WTC11 (cell line): ENCODE measurements around the gene FXYD7. TPM values are rescaled to one million over a fixed set of nuclear protein-coding genes. Genes with fewer than 3 reads are reported as not detected.

Experiments used
- ATAC-seq: fragments of 200-7000 bp; cut with Tn5 transposase; 2 replicates; pipeline ENCODE4 v1.10.0; 2021; ENCODE audit warnings: mild to moderate bottlenecking, moderate library complexity
- CTCF ChIA-PET: fragments of 300-600 bp; sonication (Branson Sonifier 250); formaldehyde crosslinking; loops from one replicate; lab custom pipeline; 2021; ENCODE audit warnings: antibody characterized with exemption; lab: Charles Lee
- POLR2A ChIA-PET: fragments of 350-600 bp; sonication (Branson Sonifier 250); formaldehyde crosslinking; loops from one replicate; lab custom pipeline; 2021; ENCODE audit warnings: antibody characterized with exemption; lab: Charles Lee
- DNase-seq: peaks from one replicate; pipeline ENCODE4 v3.0.0; 2021; ENCODE audit warnings: low spot score
- H3K27ac Mint-ChIP-seq: 2 replicates; pipeline ENCODE4 v1.8.0; 2021; ENCODE audit warnings: mixed read lengths
- H3K27me3 Mint-ChIP-seq: 2 replicates; pipeline ENCODE4 v1.8.0; 2021; ENCODE audit warnings: low read depth, mild to moderate bottlenecking, moderate library complexity, mixed read lengths
- H3K36me3 Mint-ChIP-seq: 2 replicates; pipeline ENCODE4 v1.8.0; 2021; ENCODE audit warnings: mixed read lengths
- H3K4me1 Mint-ChIP-seq: 2 replicates; pipeline ENCODE4 v1.8.0; 2022; ENCODE audit warnings: mixed read lengths
- H3K4me3 Mint-ChIP-seq: 2 replicates; pipeline ENCODE4 v1.8.0; 2021; ENCODE audit warnings: mild to moderate bottlenecking, moderate library complexity, mixed read lengths
- H3K9me3 Mint-ChIP-seq: 2 replicates; pipeline ENCODE4 v1.8.0; 2021; ENCODE audit warnings: mixed read lengths
- ATF3 ChIP-seq: sonication (generic); formaldehyde crosslinking; conservative IDR thresholded peaks from 2 replicates; pipeline ENCODE4 v1.8.1; 2022; ENCODE audit warnings: mild to moderate bottlenecking, missing genetic modification reagents
- CDX4 ChIP-seq: fragments of 250-450 bp; sonication (Bioruptor Pico); IDR thresholded peaks from 2 replicates; pipeline ENCODE4 v1.9.0; 2021; ENCODE audit warnings: moderate library complexity, mild to moderate bottlenecking, inconsistent platforms, borderline replicate concordance
- E2F5 ChIP-seq: sonication (generic); formaldehyde crosslinking; IDR thresholded peaks from 2 replicates; pipeline ENCODE4 v1.8.1; 2022; ENCODE audit warnings: mild to moderate bottlenecking, moderate library complexity, missing genetic modification reagents
- GRHL2 ChIP-seq: fragments of 250-450 bp; sonication (Bioruptor Pico); IDR thresholded peaks from 2 replicates; pipeline ENCODE4 v1.8.0; 2022; ENCODE audit warnings: mild to moderate bottlenecking, moderate library complexity; ENCODE audit not compliant: insufficient replicate concordance, severe bottlenecking
- IRF2 ChIP-seq: sonication (generic); formaldehyde crosslinking; IDR thresholded peaks from 2 replicates; pipeline ENCODE4 v1.8.0; 2022; ENCODE audit warnings: low read depth, missing genetic modification reagents, borderline replicate concordance
- KAT7 ChIP-seq: sonication (generic); formaldehyde crosslinking; IDR thresholded peaks from 2 replicates; pipeline ENCODE4 v1.8.1; 2023; ENCODE audit warnings: missing genetic modification reagents, mild to moderate bottlenecking, borderline replicate concordance
- NFE2L1 ChIP-seq: sonication (generic); formaldehyde crosslinking; IDR thresholded peaks from 2 replicates; pipeline ENCODE4 v1.8.1; 2023; ENCODE audit warnings: missing genetic modification reagents
- NR1H2 ChIP-seq: sonication (generic); formaldehyde crosslinking; IDR thresholded peaks from 2 replicates; pipeline ENCODE4 v1.9.0; 2021; ENCODE audit warnings: mild to moderate bottlenecking, moderate library complexity, missing genetic modification reagents
- NR3C1 ChIP-seq: sonication (generic); formaldehyde crosslinking; conservative IDR thresholded peaks from 2 replicates; pipeline ENCODE4 v1.8.1; 2023; ENCODE audit warnings: low read depth, mild to moderate bottlenecking, missing genetic modification reagents
- PREB ChIP-seq: sonication (generic); formaldehyde crosslinking; IDR thresholded peaks from 2 replicates; pipeline ENCODE4 v1.8.1; 2022; ENCODE audit warnings: mild to moderate bottlenecking, missing genetic modification reagents, moderate library complexity, borderline replicate concordance
- SMAD3 ChIP-seq: sonication (generic); formaldehyde crosslinking; IDR thresholded peaks from 2 replicates; pipeline ENCODE4 v1.8.0; 2022; ENCODE audit warnings: missing genetic modification reagents, mild to moderate bottlenecking, borderline replicate concordance
- TEAD1 ChIP-seq: sonication (generic); formaldehyde crosslinking; IDR thresholded peaks from 2 replicates; pipeline ENCODE4 v1.8.0; 2022; ENCODE audit warnings: mild to moderate bottlenecking, missing genetic modification reagents
- ZNF138 ChIP-seq: sonication (generic); formaldehyde crosslinking; conservative IDR thresholded peaks from 2 replicates; pipeline ENCODE4 v1.8.1; 2022; ENCODE audit warnings: mild to moderate bottlenecking, moderate library complexity, missing genetic modification reagents
- ZNF317 ChIP-seq: sonication (generic); formaldehyde crosslinking; IDR thresholded peaks from 2 replicates; pipeline ENCODE4 v1.8.1; 2023; ENCODE audit warnings: low read depth, mild to moderate bottlenecking, moderate library complexity, missing genetic modification reagents, borderline replicate concordance
- ZNF671 ChIP-seq: fragments of 250-450 bp; sonication (Bioruptor Pico); IDR thresholded peaks from 2 replicates; pipeline ENCODE4 v1.8.0; 2021; ENCODE audit warnings: mild to moderate bottlenecking
- total RNA-seq: library from RNA; stranded (reverse); gene quantifications from 3 replicates; pipeline ENCODE4 v1.2.3, GENCODE V29; 2021
- TF ChIP-seq, protein P1 (sequence below): fragments of 250-450 bp; sonication (Bioruptor Pico); conservative IDR thresholded peaks from 2 replicates; pipeline ENCODE4 v1.9.0; 2021; ENCODE audit warnings: mild to moderate bottlenecking
- TF ChIP-seq, protein P2 (sequence below): sonication (generic); formaldehyde crosslinking; IDR thresholded peaks from 2 replicates; pipeline ENCODE4 v1.8.1; 2023; ENCODE audit warnings: mild to moderate bottlenecking, missing genetic modification reagents, moderate library complexity
- TF ChIP-seq, protein P3 (sequence below): sonication (generic); formaldehyde crosslinking; IDR thresholded peaks from 2 replicates; pipeline ENCODE4 v1.8.1; 2023; ENCODE audit warnings: mild to moderate bottlenecking, missing genetic modification reagents
- TF ChIP-seq, protein P4 (sequence below): sonication (generic); formaldehyde crosslinking; conservative IDR thresholded peaks from 2 replicates; pipeline ENCODE4 v1.8.1; 2023; ENCODE audit warnings: mild to moderate bottlenecking, low read depth, missing genetic modification reagents, moderate library complexity

The FXYD7 gene
- total RNA-seq, 1 experiment from 2014 or later, result 16.7 TPM

DNA sequence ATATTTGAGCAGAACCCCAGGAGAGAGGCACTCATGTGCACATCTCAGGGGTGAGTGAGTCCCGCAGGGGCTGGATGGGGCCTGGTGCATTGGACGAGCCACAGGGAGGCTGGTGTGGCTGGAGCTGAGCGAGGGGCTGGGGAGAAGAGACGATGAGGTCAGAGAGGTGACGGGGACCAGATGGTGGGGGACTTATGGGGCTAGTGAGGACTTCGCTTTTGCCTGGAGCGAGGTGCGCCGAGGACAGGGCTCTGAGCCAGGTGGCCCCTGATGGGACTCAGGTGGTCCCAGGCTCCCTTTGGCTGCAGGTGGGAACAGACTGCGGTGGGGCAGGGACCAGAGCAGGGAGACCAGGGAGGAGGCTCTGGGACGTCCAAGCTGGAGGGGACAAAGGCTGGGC, 34.3 kb upstream of the FXYD7 start:
- no peak for DNase-seq
- H3K4me3 Mint-ChIP-seq, result no peak overlapping the region
- 0 out of 2 replicates have a peak, but pooled peaks cover 3% of the 10 kb centered on the region for H3K36me3 Mint-ChIP-seq
- peaks cover 8% of the 10 kb centered on the region; the same call in 1 of the 2 replicates for H3K9me3 Mint-ChIP-seq
- POLR2A ChIA-PET, result no interaction called here
- H3K27me3 Mint-ChIP-seq, result no peaks in the 10 kb centered on the region
- no peak for TF ChIP-seq NFE2L1 (CRISPR knock-in tag)
- no peak for TF ChIP-seq KAT7
- TF ChIP-seq CDX4 (CRISPR knock-in tag), result no peak
- TF ChIP-seq GRHL2 (CRISPR knock-in tag), result no peak
- TF ChIP-seq, all 79 proteins: peak for 0
- peaks cover 20% of the 10 kb centered on the region for H3K4me1 Mint-ChIP-seq
- CTCF ChIA-PET, result interaction anchor here (1.1 kb wide), 1 partner anchor 19 kb away, joined by 4 read pairs; no protein-coding TSS in a partner anchor
- H3K27ac Mint-ChIP-seq, result no peak overlapping the region
- ATAC-seq, result no peak

DNA sequence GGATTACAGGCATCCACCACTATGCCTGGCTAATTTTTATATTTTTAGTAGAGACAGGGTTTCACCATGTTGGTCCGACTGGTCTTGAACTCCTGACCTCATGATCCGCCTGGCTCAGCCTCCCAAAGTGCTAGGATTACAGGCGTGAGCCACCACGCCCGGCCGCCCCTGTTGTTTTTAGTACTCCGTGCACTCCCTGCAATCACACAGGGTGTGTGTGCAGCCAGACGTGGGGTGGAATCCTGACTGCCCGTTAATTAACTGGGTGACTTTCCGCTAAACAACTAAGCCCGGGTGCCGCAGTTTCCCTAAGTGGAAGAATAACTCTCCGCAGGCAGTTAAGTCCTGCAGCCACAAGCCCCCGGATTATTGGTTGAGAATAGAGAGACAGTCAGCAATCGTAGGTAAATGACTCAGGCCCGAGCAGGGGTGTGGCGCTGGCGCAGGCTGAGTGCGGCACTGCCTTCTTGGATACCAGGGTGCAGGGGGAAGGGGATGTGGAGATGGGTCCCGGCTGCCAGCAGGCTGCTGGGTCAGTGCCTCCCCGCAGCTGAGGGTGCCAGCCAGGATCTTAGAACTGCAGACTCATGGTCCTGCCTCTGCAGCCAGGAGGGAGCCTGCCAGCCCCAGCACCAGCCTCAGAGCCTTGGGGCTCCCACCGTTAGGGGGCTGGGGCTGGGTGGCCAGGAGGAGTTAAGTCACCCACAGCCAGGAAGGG, 33.5 kb upstream of the FXYD7 start:
- CTCF ChIA-PET, result interaction anchor here (1.1 to 3.1 kb wide), 4 partner anchors 20 to 65 kb away, joined by 4 to 19 read pairs (median 12); no protein-coding TSS in a partner anchor
- Mint-ChIP-seq H3K9me3 (peaks cover 8% of the 10 kb centered on the region; the same call in 1 of the 2 replicates), H3K27ac (no peak overlapping the region), H3K27me3 (no peaks in the 10 kb centered on the region), H3K36me3 (0 out of 2 replicates have a peak, but pooled peaks cover 3% of the 10 kb centered on the region), H3K4me3 (no peak overlapping the region), H3K4me1 (peaks cover 25% of the 10 kb centered on the region)
- ATAC-seq (no peak), DNase-seq (no peak)
- POLR2A ChIA-PET, result no interaction called here
- TF ChIP-seq IRF2 (no peak), PREB (CRISPR knock-in tag) (no peak), ZNF138 (CRISPR knock-in tag) (no peak), ZNF671 (CRISPR knock-in tag) (no peak), ATF3 (no peak), NR1H2 (CRISPR knock-in tag) (no peak), SMAD3 (no peak)
- TF ChIP-seq, protein P1, sequence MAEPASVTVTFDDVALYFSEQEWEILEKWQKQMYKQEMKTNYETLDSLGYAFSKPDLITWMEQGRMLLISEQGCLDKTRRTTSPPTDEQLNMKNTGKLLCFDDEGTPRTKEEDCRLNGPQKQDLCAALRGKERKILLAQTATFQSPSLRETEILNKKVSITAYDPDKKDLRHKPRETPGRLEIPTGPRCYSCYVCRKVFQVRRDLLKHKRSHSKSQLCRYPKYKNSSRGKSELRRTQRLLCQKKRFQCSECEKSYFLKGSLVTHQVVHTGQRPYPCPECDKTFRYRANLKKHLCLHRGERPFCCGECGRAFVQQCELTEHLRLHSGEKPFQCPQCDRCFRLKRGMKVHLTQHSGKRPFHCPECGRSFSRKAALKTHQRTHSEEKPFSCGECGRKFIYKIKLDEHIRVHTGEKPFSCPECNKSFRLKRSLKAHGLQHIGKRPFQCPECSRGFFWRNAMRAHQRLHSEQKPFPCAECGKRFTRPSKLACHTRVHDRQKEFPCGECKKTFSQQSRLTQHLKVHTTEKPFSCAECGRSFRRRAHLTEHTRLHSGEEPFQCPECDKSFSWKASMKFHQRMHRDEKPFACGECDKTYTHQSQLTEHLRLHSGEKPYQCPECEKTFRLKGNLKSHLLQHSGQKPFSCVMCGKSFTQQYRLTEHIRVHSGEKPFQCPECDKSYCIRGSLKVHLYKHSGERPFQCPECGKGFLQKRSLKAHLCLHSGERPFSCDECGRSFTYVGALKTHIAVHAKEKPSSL (CRISPR knock-in tag), result no peak
- TF ChIP-seq, protein P2, sequence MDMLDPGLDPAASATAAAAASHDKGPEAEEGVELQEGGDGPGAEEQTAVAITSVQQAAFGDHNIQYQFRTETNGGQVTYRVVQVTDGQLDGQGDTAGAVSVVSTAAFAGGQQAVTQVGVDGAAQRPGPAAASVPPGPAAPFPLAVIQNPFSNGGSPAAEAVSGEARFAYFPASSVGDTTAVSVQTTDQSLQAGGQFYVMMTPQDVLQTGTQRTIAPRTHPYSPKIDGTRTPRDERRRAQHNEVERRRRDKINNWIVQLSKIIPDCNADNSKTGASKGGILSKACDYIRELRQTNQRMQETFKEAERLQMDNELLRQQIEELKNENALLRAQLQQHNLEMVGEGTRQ, result no peak

DNA sequence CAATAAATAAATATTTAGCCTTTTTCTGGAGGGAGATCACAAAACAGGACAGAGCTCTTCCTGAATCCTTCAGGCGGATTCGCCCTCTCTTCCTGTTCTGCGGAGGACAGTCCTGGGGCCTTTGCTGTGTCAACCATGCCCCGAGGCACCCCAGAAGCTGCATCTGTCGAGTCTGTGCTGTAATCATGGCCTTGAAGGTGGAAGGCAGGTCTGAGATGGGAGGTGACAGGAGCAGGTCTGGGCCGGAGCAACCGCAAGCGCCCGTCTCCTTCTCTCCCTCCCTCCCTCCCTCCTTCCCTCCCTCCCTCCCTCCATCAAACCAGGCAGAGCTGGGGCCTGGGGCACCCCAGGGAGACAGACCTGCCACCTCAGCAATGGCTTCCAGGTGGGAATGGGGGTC, 32.1 kb upstream of the FXYD7 start:
- no peak for DNase-seq
- Mint-ChIP-seq H3K4me1 (peaks cover 36% of the 10 kb centered on the region), H3K4me3 (no peak overlapping the region), H3K36me3 (0 out of 2 replicates have a peak, but pooled peaks cover 2% of the 10 kb centered on the region), H3K9me3 (peaks cover 8% of the 10 kb centered on the region; the same call in 1 of the 2 replicates), H3K27ac (no peak overlapping the region), H3K27me3 (peaks cover 3% of the 10 kb centered on the region; the same call in 1 of the 2 replicates)
- POLR2A ChIA-PET, result no interaction called here
- no peak for ATAC-seq
- CTCF ChIA-PET, result interaction anchor here (0.6 to 3.1 kb wide), 11 partner anchors 11 to 67 kb away, joined by 3 to 19 read pairs (median 5); no protein-coding TSS in a partner anchor
- TF ChIP-seq NR3C1 (CRISPR knock-in tag) (no peak), E2F5 (CRISPR knock-in tag) (no peak), IRF2 (no peak), ZNF317 (CRISPR knock-in tag) (no peak), CDX4 (CRISPR knock-in tag) (no peak), TEAD1 (CRISPR knock-in tag) (no peak)
- TF ChIP-seq, protein P3, sequence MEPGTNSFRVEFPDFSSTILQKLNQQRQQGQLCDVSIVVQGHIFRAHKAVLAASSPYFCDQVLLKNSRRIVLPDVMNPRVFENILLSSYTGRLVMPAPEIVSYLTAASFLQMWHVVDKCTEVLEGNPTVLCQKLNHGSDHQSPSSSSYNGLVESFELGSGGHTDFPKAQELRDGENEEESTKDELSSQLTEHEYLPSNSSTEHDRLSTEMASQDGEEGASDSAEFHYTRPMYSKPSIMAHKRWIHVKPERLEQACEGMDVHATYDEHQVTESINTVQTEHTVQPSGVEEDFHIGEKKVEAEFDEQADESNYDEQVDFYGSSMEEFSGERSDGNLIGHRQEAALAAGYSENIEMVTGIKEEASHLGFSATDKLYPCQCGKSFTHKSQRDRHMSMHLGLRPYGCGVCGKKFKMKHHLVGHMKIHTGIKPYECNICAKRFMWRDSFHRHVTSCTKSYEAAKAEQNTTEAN (CRISPR knock-in tag), result no peak
- TF ChIP-seq, protein P4, sequence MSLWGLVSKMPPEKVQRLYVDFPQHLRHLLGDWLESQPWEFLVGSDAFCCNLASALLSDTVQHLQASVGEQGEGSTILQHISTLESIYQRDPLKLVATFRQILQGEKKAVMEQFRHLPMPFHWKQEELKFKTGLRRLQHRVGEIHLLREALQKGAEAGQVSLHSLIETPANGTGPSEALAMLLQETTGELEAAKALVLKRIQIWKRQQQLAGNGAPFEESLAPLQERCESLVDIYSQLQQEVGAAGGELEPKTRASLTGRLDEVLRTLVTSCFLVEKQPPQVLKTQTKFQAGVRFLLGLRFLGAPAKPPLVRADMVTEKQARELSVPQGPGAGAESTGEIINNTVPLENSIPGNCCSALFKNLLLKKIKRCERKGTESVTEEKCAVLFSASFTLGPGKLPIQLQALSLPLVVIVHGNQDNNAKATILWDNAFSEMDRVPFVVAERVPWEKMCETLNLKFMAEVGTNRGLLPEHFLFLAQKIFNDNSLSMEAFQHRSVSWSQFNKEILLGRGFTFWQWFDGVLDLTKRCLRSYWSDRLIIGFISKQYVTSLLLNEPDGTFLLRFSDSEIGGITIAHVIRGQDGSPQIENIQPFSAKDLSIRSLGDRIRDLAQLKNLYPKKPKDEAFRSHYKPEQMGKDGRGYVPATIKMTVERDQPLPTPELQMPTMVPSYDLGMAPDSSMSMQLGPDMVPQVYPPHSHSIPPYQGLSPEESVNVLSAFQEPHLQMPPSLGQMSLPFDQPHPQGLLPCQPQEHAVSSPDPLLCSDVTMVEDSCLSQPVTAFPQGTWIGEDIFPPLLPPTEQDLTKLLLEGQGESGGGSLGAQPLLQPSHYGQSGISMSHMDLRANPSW (CRISPR knock-in tag), result no peak
